SJSA1 (cell line): ENCODE results near the gene IMPDH2. TPM values are rescaled to one million over a fixed set of nuclear protein-coding genes. Genes with fewer than 3 reads are reported as not detected.

Source experiments
- DNase-seq, 2 experiments: peaks; one replicate each; pipeline ENCODE4 v3.0.0-alpha.2; 2015 to 2020; ENCODE audit warnings: low spot score in 2 of 2, low read depth in 1 of 2
- H3K27ac ChIP-seq: fragments of 250-450 bp; sonication (Bioruptor Pico); 2 replicates; pipeline ENCODE4 v1.5.1; 2020; ENCODE audit warnings: mild to moderate bottlenecking, moderate library complexity
- H3K27me3 ChIP-seq: fragments of 250-450 bp; sonication (Bioruptor Pico); replicated peaks from 2 replicates; pipeline ENCODE4 v1.5.1; 2020; ENCODE audit warnings: mild to moderate bottlenecking, moderate library complexity
- H3K36me3 ChIP-seq: fragments of 250-450 bp; sonication (Bioruptor Pico); 2 replicates; pipeline ENCODE4 v1.5.1; 2020; ENCODE audit warnings: mild to moderate bottlenecking
- H3K4me1 ChIP-seq: fragments of 250-450 bp; sonication (Bioruptor Pico); replicated peaks from 2 replicates; pipeline ENCODE4 v1.6.1; 2021; ENCODE audit warnings: mild to moderate bottlenecking
- H3K4me3 ChIP-seq: fragments of 250-450 bp; sonication (Bioruptor Pico); 2 replicates; pipeline ENCODE4 v1.5.1; 2020; ENCODE audit warnings: mild to moderate bottlenecking
- H3K9me3 ChIP-seq: fragments of 250-450 bp; sonication (Bioruptor Pico); replicated peaks from 2 replicates; pipeline ENCODE4 v1.5.1; 2020; ENCODE audit warnings: mild to moderate bottlenecking
- total RNA-seq: library from RNA; depleted of rRNA; stranded (reverse); fragments of >200 nt; shearing (Covaris generic); gene quantifications from 2 replicates; pipeline ENCODE4 v1.2.3, GENCODE V29; 2014; rRNA removed

The IMPDH2 gene
- total RNA-seq: 105 and 128 TPM in 2 replicates

- DNase-seq: peak; percentile 84 to 88
- H3K9me3 ChIP-seq: no peaks in the 10 kb centered on the region
- H3K27ac ChIP-seq: peak within 1 kb of the TSS; percentile 63
- H3K27me3 ChIP-seq: no peaks in the 10 kb centered on the region
- peaks cover 21% of the 10 kb centered on the region for H3K4me1 ChIP-seq
- H3K4me3 ChIP-seq: peak within 1 kb of the TSS; percentile 48
- H3K36me3 ChIP-seq: peaks cover 91% of the 10 kb centered on the region
Observed at GRCh38 chr3:49028673-49029562, at the start of gene IMPDH2. IMPDH2 (minus strand) TSS chr3:49029398; CDS start chr3:49029350, 48 bp downstream.

GRCh38 chr3:49076646-49077045, 47.4 kb upstream of the IMPDH2 start:
- no peaks in the 10 kb centered on the region for H3K4me1 ChIP-seq
- DNase-seq: no peak
- no peaks in the 10 kb centered on the region for H3K9me3 ChIP-seq
- H3K27me3 ChIP-seq: no peaks in the 10 kb centered on the region
- no peak overlapping the region for H3K4me3 ChIP-seq
- H3K36me3 ChIP-seq: peaks cover 55% of the 10 kb centered on the region
- H3K27ac ChIP-seq: no peak overlapping the region

DNA sequence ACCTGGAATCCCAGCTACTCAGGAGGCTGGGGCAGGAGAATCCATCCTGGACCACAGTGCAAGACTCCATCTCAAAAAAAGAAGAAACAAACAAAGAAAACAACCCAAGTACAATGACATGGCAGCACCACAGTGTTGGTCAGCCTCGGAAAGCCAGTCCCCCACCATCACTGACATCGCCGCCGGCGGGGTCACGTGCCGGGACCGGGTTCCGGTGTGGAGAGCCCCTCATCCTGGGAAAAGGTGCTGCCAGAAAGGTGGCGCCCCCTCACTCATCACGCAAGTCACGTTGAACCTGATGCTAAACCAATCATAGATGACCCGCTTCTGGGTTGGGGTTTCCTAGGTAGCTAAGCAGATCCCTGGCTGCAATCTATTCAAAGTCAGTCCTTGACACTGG, 46.9 kb upstream of the IMPDH2 start:
- no peak overlapping the region for H3K4me3 ChIP-seq
- no peaks in the 10 kb centered on the region for H3K4me1 ChIP-seq
- H3K36me3 ChIP-seq: peaks cover 60% of the 10 kb centered on the region
- H3K9me3 ChIP-seq: no peaks in the 10 kb centered on the region
- DNase-seq: no peak
- no peaks in the 10 kb centered on the region for H3K27me3 ChIP-seq
- H3K27ac ChIP-seq: no peak overlapping the region

- Histone ChIP-seq H3K27ac (no peak overlapping the region), H3K9me3 (no peaks in the 10 kb centered on the region), H3K36me3 (peaks cover 66% of the 10 kb centered on the region), H3K4me1 (peaks cover 9% of the 10 kb centered on the region; the same call in 1 of the 2 replicates), H3K27me3 (no peaks in the 10 kb centered on the region), H3K4me3 (no peak overlapping the region)
- no peak for DNase-seq
Observed at GRCh38 chr3:49058011-49058410, 28.8 kb upstream of the IMPDH2 start.

DNA sequence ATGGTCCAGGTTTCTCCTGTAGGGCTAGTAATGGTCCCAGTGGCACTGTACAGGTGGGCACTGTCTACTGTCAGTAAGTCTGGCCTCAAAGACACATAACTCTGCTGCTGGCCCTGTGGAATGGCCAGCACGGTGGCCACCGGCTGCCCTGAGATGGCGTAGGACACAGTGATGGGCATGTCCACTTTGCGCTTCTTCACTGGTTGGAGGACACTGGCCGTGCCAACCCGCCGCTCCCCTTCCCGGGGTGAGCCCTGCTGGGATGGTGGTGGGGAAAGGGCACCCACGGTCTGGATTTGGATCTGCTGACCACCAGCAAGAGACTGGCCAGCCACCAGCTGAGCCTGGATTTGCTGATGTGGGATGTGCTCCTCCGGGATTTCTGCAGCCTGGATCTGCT, 28.1 kb upstream of the IMPDH2 start:
- no peak for DNase-seq
- Histone ChIP-seq H3K9me3 (no peaks in the 10 kb centered on the region), H3K27me3 (no peaks in the 10 kb centered on the region), H3K36me3 (peaks cover 72% of the 10 kb centered on the region), H3K27ac (no peak overlapping the region), H3K4me1 (peaks cover 9% of the 10 kb centered on the region; the same call in 1 of the 2 replicates), H3K4me3 (no peak overlapping the region)

DNA sequence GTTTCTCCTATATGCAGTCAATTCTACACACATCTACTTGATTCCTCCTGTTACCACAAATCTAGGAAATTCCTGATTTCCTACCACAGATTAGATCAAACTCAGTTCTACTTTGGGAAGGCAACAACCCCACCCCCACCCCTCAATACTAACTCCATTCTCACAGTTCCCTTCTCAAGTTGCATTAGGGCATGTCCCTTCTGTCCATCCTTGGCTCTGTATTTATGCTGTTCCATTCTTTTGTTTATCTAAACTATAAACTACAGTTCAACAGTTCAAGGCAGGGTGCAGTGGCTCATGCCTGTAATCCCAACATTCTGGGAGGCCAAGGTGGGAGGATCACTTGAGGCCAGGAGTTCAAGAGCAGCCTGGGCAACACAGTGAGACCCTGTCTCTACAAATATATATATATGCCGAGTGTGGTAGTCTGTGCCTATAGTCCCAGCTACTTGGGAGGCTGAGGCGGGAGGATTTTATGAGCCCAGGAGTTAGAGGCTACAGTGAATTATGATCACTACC, 25.2 kb upstream of the IMPDH2 start:
- DNase-seq: no peak
- Histone ChIP-seq H3K4me3 (no peak overlapping the region), H3K27me3 (no peaks in the 10 kb centered on the region), H3K36me3 (peaks cover 65% of the 10 kb centered on the region), H3K27ac (no peak overlapping the region), H3K9me3 (no peaks in the 10 kb centered on the region), H3K4me1 (peaks cover 9% of the 10 kb centered on the region; the same call in 1 of the 2 replicates)

DNA sequence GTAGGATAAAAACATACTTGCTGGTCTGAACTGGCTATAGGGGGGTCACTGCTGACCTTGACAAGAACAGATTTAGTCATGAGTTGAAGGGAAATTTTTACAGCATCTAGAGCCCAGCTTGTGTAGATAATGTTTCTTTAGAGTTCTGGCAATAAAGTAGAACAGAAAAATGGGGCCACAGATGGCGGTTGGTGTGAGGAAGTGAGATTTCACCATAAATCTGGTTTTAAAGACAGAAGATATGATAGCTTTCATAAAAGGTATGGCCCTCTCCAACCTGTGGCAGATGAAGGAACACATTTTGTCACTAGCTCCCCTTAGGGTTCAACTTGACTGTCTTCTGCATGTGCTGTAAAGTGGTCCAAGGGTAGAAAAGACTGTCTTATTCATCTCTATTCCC, 24.3 kb upstream of the IMPDH2 start:
- DNase-seq: no peak
- no peak overlapping the region for H3K27ac ChIP-seq

GRCh38 chr3:49035281-49035680, 6.1 kb upstream of the IMPDH2 start:
- Histone ChIP-seq H3K4me1 (no peaks in the 10 kb centered on the region), H3K27ac (no peak overlapping the region), H3K36me3 (peaks cover 54% of the 10 kb centered on the region), H3K9me3 (no peaks in the 10 kb centered on the region), H3K27me3 (no peaks in the 10 kb centered on the region), H3K4me3 (no peak overlapping the region)
- DNase-seq: no peak

More for the DNA sequence above, 24.3 kb upstream of the IMPDH2 start:
- Histone ChIP-seq H3K27me3 (no peaks in the 10 kb centered on the region), H3K36me3 (peaks cover 66% of the 10 kb centered on the region), H3K4me1 (peaks cover 9% of the 10 kb centered on the region; the same call in 1 of the 2 replicates), H3K9me3 (no peaks in the 10 kb centered on the region), H3K4me3 (no peak overlapping the region)

DNA sequence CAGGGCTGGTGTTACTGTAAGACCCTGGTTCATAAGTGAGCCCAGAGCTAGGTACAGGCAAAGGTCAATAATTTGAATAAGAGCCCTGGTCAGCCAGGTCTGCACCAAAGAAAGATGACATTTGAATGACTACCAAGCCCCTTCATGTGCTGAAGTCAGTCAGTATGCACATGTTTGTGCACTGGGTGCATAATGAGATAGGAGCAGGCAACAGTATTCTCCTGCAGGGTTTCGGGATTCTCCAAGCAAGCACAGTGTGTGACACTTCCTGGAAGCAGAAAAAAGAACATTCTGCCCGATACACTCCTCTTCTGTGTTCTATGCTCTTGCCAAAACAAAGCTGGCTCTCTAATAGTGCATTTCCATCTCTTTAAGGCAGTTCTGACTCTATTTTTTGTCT, 5.5 kb upstream of the IMPDH2 start:
- Histone ChIP-seq H3K27ac (no peak overlapping the region), H3K36me3 (peaks cover 59% of the 10 kb centered on the region), H3K9me3 (no peaks in the 10 kb centered on the region), H3K4me1 (peaks cover under 1% of the 10 kb centered on the region), H3K27me3 (no peaks in the 10 kb centered on the region), H3K4me3 (no peak overlapping the region)
- no peak for DNase-seq

DNA sequence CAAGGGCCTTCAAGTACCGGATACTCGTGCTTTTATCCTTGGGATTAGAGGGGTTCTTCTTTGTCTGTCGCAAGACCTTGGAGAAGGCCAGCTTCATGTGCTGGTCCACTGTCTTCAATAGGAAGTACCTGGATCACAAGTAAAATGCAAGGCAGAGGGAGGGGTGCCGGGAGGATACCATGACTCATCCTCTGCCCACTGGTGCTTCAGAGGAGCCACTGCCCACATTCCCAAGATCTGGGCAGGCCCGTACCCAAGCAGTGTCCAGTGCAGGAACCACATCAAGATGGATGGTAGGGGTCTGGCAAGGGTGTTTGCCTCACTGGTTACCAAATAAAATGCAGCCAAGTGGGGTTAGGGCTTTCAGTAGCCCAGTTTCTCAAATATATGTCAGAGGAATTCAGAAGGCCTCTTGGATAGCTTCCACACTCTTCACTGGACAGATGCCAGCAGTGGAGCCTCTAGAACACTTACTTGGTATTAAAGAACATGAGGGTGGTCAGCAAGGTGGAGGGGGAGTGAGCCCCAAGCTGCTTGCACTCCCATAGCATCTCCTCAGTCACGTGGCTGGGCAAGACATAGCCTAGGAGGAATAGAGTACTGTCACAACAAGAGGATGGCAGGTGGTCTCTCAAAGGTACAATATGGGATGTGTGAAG, 3.6 kb upstream of the IMPDH2 start:
- no peak overlapping the region for H3K27ac ChIP-seq
- H3K9me3 ChIP-seq: no peaks in the 10 kb centered on the region
- H3K27me3 ChIP-seq: no peaks in the 10 kb centered on the region
- no peak overlapping the region for H3K4me3 ChIP-seq
- peaks cover 17% of the 10 kb centered on the region for H3K4me1 ChIP-seq
- DNase-seq: no peak
- H3K36me3 ChIP-seq: peaks cover 66% of the 10 kb centered on the region

DNA sequence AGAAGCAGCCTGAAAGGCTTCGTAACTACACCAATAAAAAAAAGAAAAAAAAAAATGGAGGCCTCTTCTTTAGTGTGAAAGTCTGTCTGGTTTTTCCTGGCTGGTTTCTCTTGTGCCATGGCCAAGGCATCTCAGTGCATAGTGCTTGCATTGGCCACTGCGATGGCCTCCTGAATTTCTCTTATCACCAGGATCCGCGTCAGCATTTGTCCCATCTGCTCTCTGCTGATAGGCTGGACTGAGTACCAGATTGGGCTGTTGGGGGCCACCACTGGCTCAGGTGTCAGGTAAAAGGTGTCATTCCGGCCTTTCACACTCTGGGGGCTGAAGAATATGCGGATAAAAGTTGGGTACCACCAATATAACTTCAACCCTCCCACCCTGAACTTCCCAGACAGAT, 1.1 kb upstream of the IMPDH2 start:
- Histone ChIP-seq H3K27ac (no peak overlapping the region), H3K9me3 (no peaks in the 10 kb centered on the region), H3K4me1 (peaks cover 21% of the 10 kb centered on the region), H3K27me3 (no peaks in the 10 kb centered on the region), H3K4me3 (no peak overlapping the region), H3K36me3 (peaks cover 87% of the 10 kb centered on the region)
- no peak for DNase-seq

DNA sequence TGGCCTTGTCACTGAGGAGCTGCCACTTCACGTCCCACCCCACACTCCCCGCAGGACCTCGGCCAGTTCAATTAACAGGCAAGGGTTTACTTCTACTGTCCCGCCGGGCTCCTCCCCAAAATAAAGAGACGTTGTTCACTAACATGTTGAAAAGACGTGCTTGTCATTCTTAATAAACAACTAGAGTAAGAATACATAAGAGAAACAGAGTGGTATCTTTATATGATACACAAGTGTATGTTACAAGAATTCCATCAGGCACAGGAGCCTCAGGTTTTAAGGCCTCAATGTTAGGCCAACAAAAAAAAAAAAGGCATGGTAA, 326 bp upstream of the IMPDH2 start:
- no peaks in the 10 kb centered on the region for H3K9me3 ChIP-seq
- DNase-seq: no peak
- peaks cover 87% of the 10 kb centered on the region for H3K36me3 ChIP-seq
- peak overlapping the region; percentile 48 for H3K4me3 ChIP-seq
- peaks cover 21% of the 10 kb centered on the region for H3K4me1 ChIP-seq
- H3K27me3 ChIP-seq: no peaks in the 10 kb centered on the region
- no peak overlapping the region for H3K27ac ChIP-seq

- H3K27ac ChIP-seq: 0 out of 2 replicates have a peak overlapping the region, but pooled peaks have one; percentile 63
- no peaks in the 10 kb centered on the region for H3K27me3 ChIP-seq
- no peaks in the 10 kb centered on the region for H3K9me3 ChIP-seq
- peaks cover 21% of the 10 kb centered on the region for H3K4me1 ChIP-seq
- H3K36me3 ChIP-seq: peaks cover 93% of the 10 kb centered on the region
- no peak for DNase-seq
- peak overlapping the region; percentile 48 for H3K4me3 ChIP-seq
Observed at GRCh38 chr3:49028298-49028672, 913 bp downstream of the IMPDH2 start.

GRCh38 chr3:49027634-49028033, 1.6 kb downstream of the IMPDH2 start:
- H3K27ac ChIP-seq: no peak overlapping the region
- no peaks in the 10 kb centered on the region for H3K27me3 ChIP-seq
- H3K4me3 ChIP-seq: no peak overlapping the region
- no peak for DNase-seq
- no peaks in the 10 kb centered on the region for H3K9me3 ChIP-seq
- H3K4me1 ChIP-seq: peaks cover 27% of the 10 kb centered on the region
- peaks cover 93% of the 10 kb centered on the region for H3K36me3 ChIP-seq
